ENCODE data around the gene EFL1. TPM values are rescaled to one million over a fixed set of nuclear protein-coding genes. Genes with fewer than 3 reads are reported as not detected.
"Not testable (repeated sequence)": the region's sequence is repeated elsewhere in the genome, so short reads cannot be mapped to it uniquely, and the experiment has no call there.

Gene EFL1
- total RNA-seq, 2 experiments from 2014 or later: 15.8 to 18.6 TPM

GRCh38 chr15:82267137-82267536 is 4.6 kb upstream of the EFL1 start:
- not testable (repeated sequence) for H3K36me3 Mint-ChIP-seq (ENCODE audit: low read depth); H3K27me3 Mint-ChIP-seq (ENCODE audit: low read depth); H3K27ac Mint-ChIP-seq; H3K9me3 Mint-ChIP-seq; H3K4me1 Mint-ChIP-seq (ENCODE audit: low read depth); H3K4me3 Mint-ChIP-seq; DNase-seq
- CTCF ChIA-PET: interaction anchor here (1.1 kb wide), 1 partner anchor 16 kb away, joined by 5 read pairs; no protein-coding TSS in a partner anchor
- intact Hi-C loops (cut with micrococcal nuclease): loop anchor here (10.0 kb wide), 2 partner anchors 222 to 972 kb away; partner anchors contain the start of gene MEX3B

- DNase-seq: no peak
- peaks cover 7% of the 10 kb centered on the region for H3K36me3 Mint-ChIP-seq (ENCODE audit: low read depth)
- intact Hi-C loops (cut with micrococcal nuclease): loop anchor here (2.0 to 10.0 kb wide), 3 partner anchors 23 to 969 kb away; partner anchors contain the start of gene MEX3B
- H3K4me1 Mint-ChIP-seq (ENCODE audit: low read depth): peaks cover 22% of the 10 kb centered on the region
- CTCF ChIA-PET: no interaction called here
- H3K9me3 Mint-ChIP-seq: no peaks in the 10 kb centered on the region
- H3K27me3 Mint-ChIP-seq (ENCODE audit: low read depth): no peaks in the 10 kb centered on the region
- H3K27ac Mint-ChIP-seq: no peak overlapping the region
- H3K4me3 Mint-ChIP-seq: peak overlapping the region; percentile 93
Measured at GRCh38 chr15:82263350-82263749, 816 bp upstream of the EFL1 start.

DNA sequence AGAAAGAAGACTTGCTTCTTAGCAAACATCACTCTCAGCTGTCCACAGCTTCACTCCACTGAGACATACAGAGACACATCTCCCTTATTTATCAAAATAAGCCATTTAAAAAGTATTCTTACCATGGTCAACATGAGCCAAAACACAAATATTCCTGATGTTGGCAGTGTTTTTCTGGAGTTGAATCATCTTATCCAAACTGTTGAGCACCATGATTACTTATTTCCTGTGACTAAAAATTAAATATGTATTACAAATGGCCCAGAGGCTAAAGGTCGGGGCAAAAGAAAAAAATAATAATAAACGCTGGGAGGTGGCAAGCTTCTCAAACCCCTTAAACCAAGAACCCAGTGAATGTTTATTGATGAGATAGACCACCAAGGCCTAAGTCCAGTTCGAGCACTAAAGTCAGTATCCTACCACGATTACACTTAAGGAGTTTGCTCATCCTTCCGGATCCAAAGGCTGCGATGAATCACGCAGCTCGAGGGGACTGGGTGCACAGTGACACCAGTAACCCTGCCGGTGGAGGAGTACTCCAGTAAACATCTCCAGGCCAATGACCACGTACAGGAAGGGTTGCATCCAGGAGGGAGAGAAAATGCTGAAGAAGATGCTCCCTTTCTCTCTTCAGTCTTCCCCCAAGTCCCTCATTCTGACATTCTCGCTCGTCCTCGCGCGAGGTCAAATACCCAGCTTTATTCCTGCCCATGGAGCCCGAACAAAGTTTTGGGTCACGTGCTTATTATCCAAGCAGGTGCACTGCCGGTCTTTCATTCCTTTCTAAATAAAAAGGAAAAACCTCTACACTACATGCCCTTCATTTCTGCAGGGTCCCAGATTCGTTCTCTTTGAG is 740 bp downstream of the EFL1 start:
- DNase-seq: peak; percentile 69
- H3K4me1 Mint-ChIP-seq (ENCODE audit: low read depth): peaks cover 25% of the 10 kb centered on the region
- peak overlapping the region; percentile 71 for H3K27ac Mint-ChIP-seq
- H3K27me3 Mint-ChIP-seq (ENCODE audit: low read depth); H3K9me3 Mint-ChIP-seq: not testable (repeated sequence)
- CTCF ChIA-PET: interaction anchor here (1.2 kb wide), 1 partner anchor 122 kb away, joined by 3 read pairs; no protein-coding TSS in a partner anchor
- peaks cover 16% of the 10 kb centered on the region for H3K36me3 Mint-ChIP-seq (ENCODE audit: low read depth)
- intact Hi-C loops (cut with micrococcal nuclease): loop anchor here (2.0 to 10.0 kb wide), 3 partner anchors 25 to 967 kb away; partner anchors contain the start of gene MEX3B
- H3K4me3 Mint-ChIP-seq: peak overlapping the region; percentile 93

DNA sequence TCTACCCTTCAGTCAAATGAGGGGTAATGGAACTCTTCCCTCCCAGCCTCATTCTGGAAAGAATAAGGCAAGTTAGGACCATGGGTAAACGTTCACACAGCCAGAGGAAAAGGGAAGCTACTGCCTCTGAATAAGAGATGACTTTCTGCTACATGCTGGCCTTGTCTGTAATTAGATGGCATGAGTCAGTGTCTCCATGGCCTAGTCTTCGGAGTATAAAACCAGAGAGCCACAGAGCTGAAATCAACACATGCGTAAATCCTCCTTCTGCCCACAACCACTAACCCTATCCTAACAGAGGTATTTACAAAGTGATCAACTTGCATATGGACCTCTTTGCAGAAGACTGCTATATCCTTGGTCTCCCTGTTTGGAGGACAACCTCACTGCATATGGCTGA is 14.3 kb downstream of the EFL1 start:
- peaks cover 15% of the 10 kb centered on the region for H3K36me3 Mint-ChIP-seq (ENCODE audit: low read depth)
- DNase-seq; H3K4me3 Mint-ChIP-seq; H3K27me3 Mint-ChIP-seq (ENCODE audit: low read depth); H3K27ac Mint-ChIP-seq; CTCF ChIA-PET; H3K4me1 Mint-ChIP-seq (ENCODE audit: low read depth); H3K9me3 Mint-ChIP-seq; intact Hi-C loops (cut with micrococcal nuclease): not testable (repeated sequence)

GRCh38 chr15:82245956-82246355 is 16.6 kb downstream of the EFL1 start:
- CTCF ChIA-PET; H3K4me1 Mint-ChIP-seq (ENCODE audit: low read depth); H3K27ac Mint-ChIP-seq; H3K9me3 Mint-ChIP-seq; H3K4me3 Mint-ChIP-seq; H3K27me3 Mint-ChIP-seq (ENCODE audit: low read depth); DNase-seq; intact Hi-C loops (cut with micrococcal nuclease): not testable (repeated sequence)
- H3K36me3 Mint-ChIP-seq (ENCODE audit: low read depth): peaks cover 14% of the 10 kb centered on the region

- H3K9me3 Mint-ChIP-seq; CTCF ChIA-PET; DNase-seq; H3K4me3 Mint-ChIP-seq; intact Hi-C loops (cut with micrococcal nuclease); H3K27me3 Mint-ChIP-seq (ENCODE audit: low read depth); H3K4me1 Mint-ChIP-seq (ENCODE audit: low read depth); H3K27ac Mint-ChIP-seq: not testable (repeated sequence)
- peaks cover 29% of the 10 kb centered on the region for H3K36me3 Mint-ChIP-seq (ENCODE audit: low read depth)
Measured at GRCh38 chr15:82243644-82244043, 18.9 kb downstream of the EFL1 start.

- Mint-ChIP-seq H3K36me3 (ENCODE audit: low read depth) (peaks cover 28% of the 10 kb centered on the region), H3K27ac (peak overlapping the region; percentile 14)
- DNase-seq; H3K4me3 Mint-ChIP-seq; H3K27me3 Mint-ChIP-seq (ENCODE audit: low read depth); CTCF ChIA-PET; H3K9me3 Mint-ChIP-seq; intact Hi-C loops (cut with micrococcal nuclease); H3K4me1 Mint-ChIP-seq (ENCODE audit: low read depth): not testable (repeated sequence)
Measured at GRCh38 chr15:82241836-82242499, 20.6 kb downstream of the EFL1 start.

DNA sequence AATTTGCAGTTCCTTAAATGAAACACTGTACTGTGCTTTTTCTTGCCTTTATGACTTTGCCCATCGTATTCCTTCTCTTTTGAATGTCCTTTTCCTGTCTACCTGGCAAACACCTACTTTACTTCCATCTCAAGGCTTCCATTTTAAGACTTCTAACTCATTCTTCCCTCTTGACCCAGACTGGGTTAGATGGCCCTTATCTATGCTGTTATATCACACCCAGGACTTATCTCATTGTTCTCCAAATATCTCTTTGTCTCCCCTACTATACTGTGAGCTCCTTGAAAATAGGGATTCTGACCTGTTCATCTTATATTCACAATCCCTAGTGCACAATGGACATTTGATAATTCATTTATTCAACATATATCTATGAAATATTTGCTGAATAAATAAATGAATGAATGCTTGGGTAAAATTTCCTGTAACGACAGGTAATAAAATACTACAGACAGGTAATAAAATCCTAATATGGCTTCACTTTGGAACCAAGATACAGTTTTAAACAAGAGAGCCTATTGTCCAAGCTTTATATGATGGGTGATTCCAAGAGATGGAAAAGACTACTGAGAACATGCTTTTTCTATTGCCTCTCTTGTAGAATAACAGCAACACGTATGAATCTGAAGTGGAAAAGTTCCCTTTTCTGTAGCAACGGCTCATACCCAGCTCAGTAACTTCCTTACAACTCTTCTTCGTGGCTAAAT is 22.7 kb downstream of the EFL1 start:
- no peaks in the 10 kb centered on the region for H3K9me3 Mint-ChIP-seq
- CTCF ChIA-PET: no interaction called here
- no peak overlapping the region for H3K4me3 Mint-ChIP-seq
- peaks cover 27% of the 10 kb centered on the region for H3K36me3 Mint-ChIP-seq (ENCODE audit: low read depth)
- no peak overlapping the region for H3K27ac Mint-ChIP-seq
- peaks cover 5% of the 10 kb centered on the region for H3K4me1 Mint-ChIP-seq (ENCODE audit: low read depth)
- H3K27me3 Mint-ChIP-seq (ENCODE audit: low read depth): no peaks in the 10 kb centered on the region
- intact Hi-C loops (cut with micrococcal nuclease): no loop called here
- no peak for DNase-seq

- H3K27ac Mint-ChIP-seq; CTCF ChIA-PET; H3K4me3 Mint-ChIP-seq; DNase-seq; intact Hi-C loops (cut with micrococcal nuclease); H3K9me3 Mint-ChIP-seq; H3K4me1 Mint-ChIP-seq (ENCODE audit: low read depth); H3K27me3 Mint-ChIP-seq (ENCODE audit: low read depth): not testable (repeated sequence)
- peaks cover 25% of the 10 kb centered on the region for H3K36me3 Mint-ChIP-seq (ENCODE audit: low read depth)
Measured at GRCh38 chr15:82237944-82238534, 24.5 kb downstream of the EFL1 start.

DNA sequence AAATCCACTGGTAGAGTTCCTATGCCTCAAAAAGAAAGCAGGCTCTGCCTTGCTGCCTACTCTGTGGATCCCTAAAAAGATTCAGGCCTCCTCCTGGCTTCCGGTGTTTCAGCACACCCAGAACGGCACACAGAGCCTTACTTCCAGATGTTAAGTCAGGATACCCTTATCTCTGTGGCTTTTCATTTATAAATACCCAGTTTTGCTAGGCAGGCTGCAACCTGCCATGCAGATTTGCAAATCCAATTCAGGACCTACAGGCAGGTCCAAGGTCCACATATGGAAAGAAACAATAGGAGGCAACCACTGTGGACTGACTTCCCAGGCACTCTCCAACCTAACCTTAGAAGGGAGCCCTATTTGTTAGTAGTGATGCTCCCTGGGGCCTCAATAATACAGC is 30.7 kb downstream of the EFL1 start:
- Mint-ChIP-seq H3K27ac (no peak overlapping the region), H3K4me3 (no peak overlapping the region), H3K36me3 (ENCODE audit: low read depth) (peaks cover 24% of the 10 kb centered on the region)

DNA sequence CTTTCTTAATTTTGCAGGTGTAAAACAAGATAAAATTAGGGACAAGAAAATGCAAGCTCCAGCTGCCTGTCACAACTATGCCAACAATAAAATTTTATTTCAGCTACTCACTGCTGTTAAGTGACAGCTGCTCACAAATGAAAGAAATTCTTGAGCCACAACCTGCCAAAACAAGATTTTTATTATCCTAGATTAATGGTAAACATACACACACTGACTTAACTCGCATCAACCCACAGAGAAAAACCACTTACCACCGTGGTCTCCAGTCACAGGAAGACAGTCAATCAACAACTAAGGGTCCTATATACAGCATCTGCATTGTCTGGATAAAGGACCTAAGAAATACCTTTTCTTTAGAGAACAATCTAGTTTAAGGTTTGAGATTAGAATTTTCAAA is 31.3 kb downstream of the EFL1 start:
- CTCF ChIA-PET: no interaction called here
- H3K36me3 Mint-ChIP-seq (ENCODE audit: low read depth): peaks cover 28% of the 10 kb centered on the region
- H3K27ac Mint-ChIP-seq: no peak overlapping the region

More for the DNA sequence above, 30.7 kb downstream of the EFL1 start:
- Mint-ChIP-seq H3K4me1 (ENCODE audit: low read depth) (peaks cover 3% of the 10 kb centered on the region), H3K9me3 (no peaks in the 10 kb centered on the region), H3K27me3 (ENCODE audit: low read depth) (no peaks in the 10 kb centered on the region)
- CTCF ChIA-PET: no interaction called here
- intact Hi-C loops (cut with micrococcal nuclease): no loop called here
- no peak for DNase-seq

GRCh38 chr15:82228750-82229149 is 33.8 kb downstream of the EFL1 start:
- Mint-ChIP-seq H3K36me3 (ENCODE audit: low read depth) (peaks cover 34% of the 10 kb centered on the region), H3K4me3 (no peak overlapping the region), H3K9me3 (no peaks in the 10 kb centered on the region), H3K4me1 (ENCODE audit: low read depth) (peaks cover 3% of the 10 kb centered on the region), H3K27ac (no peak overlapping the region), H3K27me3 (ENCODE audit: low read depth) (no peaks in the 10 kb centered on the region)
- intact Hi-C loops (cut with micrococcal nuclease): no loop called here
- CTCF ChIA-PET: no interaction called here
- DNase-seq: no peak

More for the DNA sequence above, 31.3 kb downstream of the EFL1 start:
- peaks cover 3% of the 10 kb centered on the region for H3K4me1 Mint-ChIP-seq (ENCODE audit: low read depth)
- intact Hi-C loops (cut with micrococcal nuclease): no loop called here
- no peak overlapping the region for H3K4me3 Mint-ChIP-seq
- DNase-seq: no peak
- H3K9me3 Mint-ChIP-seq: no peaks in the 10 kb centered on the region
- no peaks in the 10 kb centered on the region for H3K27me3 Mint-ChIP-seq (ENCODE audit: low read depth)
